Common myeloid progenitor, CD34-positive (primary cell): ENCODE measurements around the gene ITPR2.

ENCODE experiments used
- CTCF ChIA-PET: fragments of 350-600 bp; sonication (Branson Sonifier 250); formaldehyde crosslinking; loops from one replicate; lab custom pipeline; 2021; ENCODE audit warnings: antibody characterized with exemption; lab: Charles Lee
- POLR2A ChIA-PET: fragments of 350-600 bp; sonication (Branson Sonifier 250); formaldehyde crosslinking; loops from one replicate; lab custom pipeline; 2021; ENCODE audit warnings: antibody characterized with exemption; lab: Charles Lee
- DNase-seq, 3 donors: peaks; one replicate each; pipeline versions ENCODE4 v3.0.0 to v3.0.0-alpha.2; 2013
- H3K27ac ChIP-seq, 2 experiments: 1 replicate in 1 of 2; 2 replicates in 1 of 2; pipeline ENCODE4 v1.7.0; 2013; ENCODE audit warnings: inconsistent platforms in 2 of 2, low read length in 2 of 2, mild to moderate bottlenecking in 2 of 2, low read depth in 1 of 2, moderate library complexity in 1 of 2; ENCODE audit not compliant: severe bottlenecking in 2 of 2, insufficient read depth in 1 of 2, poor library complexity in 1 of 2
- H3K27me3 ChIP-seq, 5 experiments: replicated peaks in 2 of 5; 1 replicate in 3 of 5; 2 replicates in 2 of 5; pipeline versions ENCODE4 v1.6.1 to v1.7.0; 2013; ENCODE audit warnings: low read length in 4 of 5, mild to moderate bottlenecking in 2 of 5, moderate library complexity in 2 of 5, inconsistent platforms in 1 of 5; ENCODE audit not compliant: insufficient read depth in 5 of 5, control insufficient read depth in 4 of 5
- H3K36me3 ChIP-seq, 4 experiments: 1 replicate in 2 of 4; 2 replicates in 2 of 4; pipeline versions ENCODE4 v1.6.1 to v1.7.0; 2013; ENCODE audit warnings: low read length in 3 of 4, control low read depth in 1 of 4, mild to moderate bottlenecking in 1 of 4; ENCODE audit not compliant: control insufficient read depth in 4 of 4, insufficient read depth in 4 of 4
- H3K4me1 ChIP-seq, 4 experiments: 1 replicate in 3 of 4; 2 replicates in 1 of 4; pipeline versions ENCODE4 v1.6.1 to v1.7.1; 2013; ENCODE audit warnings: low read length in 3 of 4, mild to moderate bottlenecking in 3 of 4, control low read depth in 1 of 4, inconsistent platforms in 1 of 4, moderate library complexity in 1 of 4; ENCODE audit not compliant: control insufficient read depth in 4 of 4, insufficient read depth in 4 of 4; ENCODE audit errors: control extremely low read depth in 1 of 4
- H3K4me3 ChIP-seq, 7 experiments: 1 replicate in 4 of 7; 2 replicates in 3 of 7; pipeline versions ENCODE4 v1.5.1 to v1.7.0; 2013; ENCODE audit warnings: mild to moderate bottlenecking in 7 of 7, low read length in 6 of 7, moderate library complexity in 6 of 7, inconsistent platforms in 2 of 7, low read depth in 2 of 7, control low read depth in 1 of 7; ENCODE audit not compliant: insufficient read depth in 4 of 7, control insufficient read depth in 1 of 7; ENCODE audit errors: extremely low read depth in 1 of 7
- H3K9me3 ChIP-seq, 5 experiments: 1 replicate in 4 of 5; 2 replicates in 1 of 5; pipeline versions ENCODE4 v1.6.1 to v1.7.1; 2013; ENCODE audit warnings: low read length in 4 of 5, mild to moderate bottlenecking in 2 of 5, inconsistent platforms in 1 of 5, low read depth in 1 of 5, moderate library complexity in 1 of 5; ENCODE audit not compliant: control insufficient read depth in 4 of 5, insufficient read depth in 2 of 5; ENCODE audit errors: control extremely low read depth in 1 of 5
- WGBS: methylation state at CpG from one replicate; pipeline ENCODE4 v1.1.5; 2013; ENCODE audit not compliant: insufficient coverage; 5-methylcytosine and 5-hydroxymethylcytosine counted together

Gene ITPR2

GRCh38 chr12:26428420-26428819 lies 404.6 kb downstream of the ITPR2 start:
- CTCF ChIA-PET: interaction anchor here (0.6 kb wide), 1 partner anchor 86 kb away, joined by 3 read pairs; no protein-coding TSS in a partner anchor
- DNase-seq: no peak
- no peaks in the 10 kb centered on the region for H3K9me3 ChIP-seq

GRCh38 chr12:26426652-26427051 lies 406.3 kb downstream of the ITPR2 start:
- 100% methylated on average over 1 of the region's 1 CpG for WGBS
- no peaks in the 10 kb centered on the region for H3K9me3 ChIP-seq
- H3K4me3 ChIP-seq: no peak overlapping the region
- H3K4me1 ChIP-seq: peaks cover 0 to 14% (median 6%) of the 10 kb centered on the region in 4 experiments
- ChIA-PET CTCF (interaction anchor here (1.2 kb wide), 1 partner anchor 48 kb away, joined by 3 read pairs; no protein-coding TSS in a partner anchor), POLR2A (no interaction called here)
- no peak for DNase-seq
- no peaks in the 10 kb centered on the region for H3K27me3 ChIP-seq
- H3K27ac ChIP-seq: no peak overlapping the region
- H3K36me3 ChIP-seq: peaks cover 0 to 1% (median 0%) of the 10 kb centered on the region in 4 experiments

More at GRCh38 chr12:26428420-26428819, 404.6 kb downstream of the ITPR2 start:
- Histone ChIP-seq H3K27me3 (no peaks in the 10 kb centered on the region), H3K36me3 (peaks cover 0 to 5% (median 0%) of the 10 kb centered on the region in 4 experiments), H3K4me1 (peaks cover 0 to 16% (median 6%) of the 10 kb centered on the region in 4 experiments), H3K27ac (no peak overlapping the region), H3K4me3 (no peak overlapping the region)
- no CpG with 5 or more reads among the region's 2 CpGs for WGBS
- POLR2A ChIA-PET: no interaction called here

- H3K4me3 ChIP-seq: no peak overlapping the region
- peak in 2 of 3 donors; percentile 10 to 27 for DNase-seq
- WGBS: no CpG with 5 or more reads among the region's 6 CpGs
- H3K36me3 ChIP-seq: peaks cover 0 to 7% (median 1%) of the 10 kb centered on the region in 4 experiments
- H3K4me1 ChIP-seq: peaks cover 0 to 7% (median 1%) of the 10 kb centered on the region in 4 experiments
- H3K27ac ChIP-seq: no peak overlapping the region
- no peaks in the 10 kb centered on the region for H3K27me3 ChIP-seq
- no peaks in the 10 kb centered on the region for H3K9me3 ChIP-seq
- CTCF ChIA-PET: interaction anchor here (1.2 kb wide), 2 partner anchors 15 to 47 kb away, joined by 3 read pairs; no protein-coding TSS in a partner anchor
- POLR2A ChIA-PET: no interaction called here
Measured at GRCh38 chr12:26425587-26426260, 407.3 kb downstream of the ITPR2 start.

GRCh38 chr12:26422839-26423398 lies 410.1 kb downstream of the ITPR2 start:
- Histone ChIP-seq H3K9me3 (peaks cover 2 to 5% (median 3%) of the 10 kb centered on the region in 5 experiments), H3K27ac (no peak overlapping the region), H3K4me3 (no peak overlapping the region), H3K27me3 (no peaks in the 10 kb centered on the region), H3K4me1 (no peaks in the 10 kb centered on the region), H3K36me3 (peaks cover 0 to 16% (median 10%) of the 10 kb centered on the region in 4 experiments)
- CTCF ChIA-PET: no interaction called here
- no CpG with 5 or more reads among the region's 3 CpGs for WGBS
- POLR2A ChIA-PET: no interaction called here
- DNase-seq: peak in 2 of 3 donors; percentile 28 to 34

- Histone ChIP-seq H3K36me3 (peaks cover 12 to 26% (median 19%) of the 10 kb centered on the region in 4 experiments), H3K4me1 (no peaks in the 10 kb centered on the region), H3K4me3 (no peak overlapping the region), H3K27ac (no peak overlapping the region), H3K9me3 (peaks cover 2 to 10% (median 5%) of the 10 kb centered on the region in 5 experiments), H3K27me3 (no peaks in the 10 kb centered on the region)
- CTCF ChIA-PET: no interaction called here
- POLR2A ChIA-PET: interaction anchor here (0.5 kb wide), 1 partner anchor 331 kb away, joined by 4 read pairs; no protein-coding TSS in a partner anchor
- DNase-seq: no peak
- WGBS: 96% methylated on average over 2 of the region's 3 CpGs
Measured at GRCh38 chr12:26416550-26416949, 416.4 kb downstream of the ITPR2 start.

GRCh38 chr12:26410689-26411088 lies 422.3 kb downstream of the ITPR2 start:
- no peak for DNase-seq
- ChIA-PET POLR2A (no interaction called here), CTCF (no interaction called here)
- no peaks in the 10 kb centered on the region for H3K27me3 ChIP-seq
- H3K4me3 ChIP-seq: no peak overlapping the region
- H3K9me3 ChIP-seq: no peaks in the 10 kb centered on the region
- H3K4me1 ChIP-seq: no peaks in the 10 kb centered on the region
- peaks cover 3 to 43% (median 22%) of the 10 kb centered on the region in 4 experiments for H3K36me3 ChIP-seq
- no peak overlapping the region for H3K27ac ChIP-seq
- whole genome bisulfite sequencing: no CpG with 5 or more reads among the region's 1 CpG

- ChIA-PET CTCF (no interaction called here), POLR2A (no interaction called here)
- Histone ChIP-seq H3K4me3 (no peak overlapping the region), H3K27me3 (no peaks in the 10 kb centered on the region), H3K4me1 (no peaks in the 10 kb centered on the region), H3K36me3 (peaks cover 3 to 37% (median 21%) of the 10 kb centered on the region in 4 experiments), H3K9me3 (no peaks in the 10 kb centered on the region), H3K27ac (no peak overlapping the region)
- WGBS: no CpG with 5 or more reads among the region's 2 CpGs
- DNase-seq: no peak
Measured at GRCh38 chr12:26406813-26407212, 426.2 kb downstream of the ITPR2 start.
